Muscle of leg (tissue), 11 donors: Measurements from ENCODE around the gene C16orf86. TPM values are rescaled to one million over a fixed set of nuclear protein-coding genes. Genes with fewer than 3 reads are reported as not detected.

ENCODE experiments used
- DNase-seq: peaks from one replicate; pipeline ENCODE4 v3.0.0; 2013
- H3K27ac ChIP-seq: one replicate; pipeline ENCODE4 v1.5.1; 2013; ENCODE audit warnings: mild to moderate bottlenecking, low read length, control low read depth
- H3K27me3 ChIP-seq: one replicate; pipeline ENCODE4 v1.6.1; 2013; ENCODE audit warnings: low read length; ENCODE audit not compliant: control insufficient read depth, insufficient read depth
- H3K36me3 ChIP-seq: one replicate; pipeline ENCODE4 v1.6.1; 2013; ENCODE audit warnings: low read length; ENCODE audit not compliant: control insufficient read depth, insufficient read depth
- H3K4me1 ChIP-seq: one replicate; pipeline ENCODE4 v1.6.1; 2013; ENCODE audit warnings: low read length; ENCODE audit not compliant: control insufficient read depth, insufficient read depth
- H3K4me3 ChIP-seq: one replicate; pipeline ENCODE4 v1.5.1; 2013; ENCODE audit warnings: low read length, control low read depth
- H3K9me3 ChIP-seq: replicated peaks from 2 replicates; pipeline ENCODE4 v1.6.1; 2013; ENCODE audit warnings: low read depth, low read length; ENCODE audit not compliant: control insufficient read depth
- WGBS: methylation state at CpG from one replicate; pipeline ENCODE4 v1.1.5; 2013; ENCODE audit warnings: missing lambda C conversion rate; ENCODE audit not compliant: insufficient coverage; 5-methylcytosine and 5-hydroxymethylcytosine counted together
- polyA plus RNA-seq, 8 donors: library from polyadenylated mRNA; unstranded; fragments of 120-200 nt; gene quantifications; one replicate each; pipeline versions ENCODE4 v1.2.1 to v1.2.3, GENCODE V29; 2013; ENCODE audit warnings: inconsistent platforms in 1 of 8, low replicate concordance in 1 of 8; ENCODE audit not compliant: insufficient read length in 8 of 8, insufficient read depth in 1 of 8
- total RNA-seq: library from RNA; stranded (reverse); fragments of 120-200 nt; gene quantifications from one replicate; pipeline ENCODE4 v1.2.4, GENCODE V29; 2013

Gene C16orf86
- total and polyA plus RNA-seq, 9 donors, result 2.1 to 4.3 (median 2.6) TPM

- H3K4me3 ChIP-seq, result no peak overlapping the region
- peaks cover 3% of the 10 kb centered on the region for H3K9me3 ChIP-seq
- H3K27ac ChIP-seq, result no peak overlapping the region
- DNase-seq, result no peak
- H3K27me3 ChIP-seq, result no peaks in the 10 kb centered on the region
- 43% methylated on average over 1 of the region's 2 CpGs for WGBS
- H3K4me1 ChIP-seq, result no peaks in the 10 kb centered on the region
- H3K36me3 ChIP-seq, result peaks cover 8% of the 10 kb centered on the region
Observed at GRCh38 chr16:67694611-67695010, 28.0 kb downstream of the C16orf86 start.

DNA sequence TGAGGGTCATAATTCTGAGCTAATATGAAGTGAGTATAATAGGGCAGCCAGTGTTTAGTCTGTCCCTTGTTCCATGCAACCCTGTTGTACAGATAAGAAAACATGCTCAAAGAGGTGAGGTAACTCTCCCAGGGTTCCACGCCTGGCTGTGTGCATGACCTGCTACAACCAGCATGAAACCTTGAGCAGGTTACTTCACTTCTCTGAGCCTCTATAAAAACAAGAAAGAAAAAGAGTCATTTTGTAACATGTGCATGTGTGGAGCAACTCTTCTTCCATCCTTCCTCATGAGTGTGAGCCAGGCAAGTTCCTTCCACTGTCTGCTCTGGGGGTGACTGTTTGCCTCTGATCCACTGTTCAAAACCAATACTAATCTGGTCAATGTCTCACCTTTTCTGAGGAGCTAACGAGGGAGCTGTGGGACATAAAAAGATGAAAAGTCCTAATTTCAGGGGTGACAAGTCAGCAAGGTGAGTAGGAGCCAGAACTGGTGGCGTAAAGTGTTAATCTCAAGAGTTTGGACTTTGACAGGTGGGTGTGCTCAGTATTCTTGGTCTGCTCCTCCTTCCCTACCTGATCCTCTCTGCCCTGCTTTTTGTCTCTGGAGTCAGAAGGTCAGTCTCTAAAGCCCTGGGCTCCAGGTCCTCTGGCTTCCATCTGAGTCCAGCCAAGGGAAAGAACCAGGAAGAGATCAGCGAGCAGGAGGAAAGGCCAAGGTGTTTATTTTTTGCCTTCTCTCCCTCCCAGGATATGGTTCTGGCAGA, 31.0 kb downstream of the C16orf86 start:
- Histone ChIP-seq H3K9me3 (peaks cover 3% of the 10 kb centered on the region), H3K27ac (no peak overlapping the region), H3K4me1 (no peaks in the 10 kb centered on the region), H3K27me3 (no peaks in the 10 kb centered on the region), H3K36me3 (peaks cover 8% of the 10 kb centered on the region), H3K4me3 (no peak overlapping the region)
- DNase-seq, result no peak
- WGBS, result 100% methylated on average over 1 of the region's 4 CpGs

DNA sequence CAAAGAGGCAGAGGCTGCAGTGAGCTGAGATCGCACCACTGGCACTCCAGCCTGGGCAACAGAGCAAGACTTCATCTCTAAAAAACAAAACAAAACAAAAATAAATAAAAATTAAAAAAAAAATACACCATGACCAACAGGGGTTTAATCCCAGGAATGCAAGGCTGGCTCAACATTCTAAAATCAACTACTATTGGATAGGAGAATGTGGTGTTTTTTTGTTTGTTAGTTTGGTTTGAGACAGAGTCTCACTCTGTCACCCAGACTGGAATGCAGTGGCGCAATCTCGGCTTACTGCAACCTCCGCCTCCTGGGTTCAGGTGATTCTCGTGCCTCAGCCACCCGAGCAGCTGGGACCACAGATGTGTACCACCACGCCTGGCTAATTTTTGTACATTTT, 32.7 kb downstream of the C16orf86 start:
- peaks cover 3% of the 10 kb centered on the region for H3K9me3 ChIP-seq
- H3K36me3 ChIP-seq, result peaks cover 8% of the 10 kb centered on the region
- WGBS, result 100% methylated on average over 3 of the region's 7 CpGs
- no peaks in the 10 kb centered on the region for H3K27me3 ChIP-seq
- H3K27ac ChIP-seq, result no peak overlapping the region
- H3K4me1 ChIP-seq, result no peaks in the 10 kb centered on the region
- no peak for DNase-seq
- H3K4me3 ChIP-seq, result no peak overlapping the region

DNA sequence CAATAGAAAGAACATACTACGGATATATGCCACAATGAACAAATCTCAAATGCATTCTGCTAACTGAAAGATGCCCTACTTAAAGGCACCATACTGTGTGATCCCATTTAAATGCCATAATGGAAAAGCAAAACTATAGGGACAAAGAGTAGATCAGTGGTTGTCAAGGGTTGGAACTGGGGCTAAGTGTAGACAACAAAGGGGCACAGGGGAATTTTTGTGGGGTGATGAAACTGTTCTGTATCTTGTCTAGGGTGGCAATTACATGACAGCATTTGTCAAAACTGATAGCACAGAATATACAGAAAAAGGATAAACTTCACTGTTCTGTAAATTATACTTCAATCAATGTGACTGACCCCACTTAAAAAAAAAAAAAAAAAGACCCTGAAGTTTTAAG, 34.8 kb downstream of the C16orf86 start:
- DNase-seq, result no peak
- no peak overlapping the region for H3K27ac ChIP-seq
- no CpG with 5 or more reads among the region's 1 CpG for WGBS
- H3K36me3 ChIP-seq, result peaks cover 13% of the 10 kb centered on the region
- peaks cover 3% of the 10 kb centered on the region for H3K9me3 ChIP-seq
- H3K4me1 ChIP-seq, result no peaks in the 10 kb centered on the region
- H3K27me3 ChIP-seq, result no peaks in the 10 kb centered on the region
- H3K4me3 ChIP-seq, result no peak overlapping the region

GRCh38 chr16:67702130-67702529, 35.5 kb downstream of the C16orf86 start:
- H3K9me3 ChIP-seq, result peaks cover 3% of the 10 kb centered on the region
- H3K4me1 ChIP-seq, result no peaks in the 10 kb centered on the region
- peaks cover 13% of the 10 kb centered on the region for H3K36me3 ChIP-seq
- no peak overlapping the region for H3K27ac ChIP-seq
- H3K4me3 ChIP-seq, result no peak overlapping the region
- H3K27me3 ChIP-seq, result no peaks in the 10 kb centered on the region
- no peak for DNase-seq
- 100% methylated on average over 1 of the region's 4 CpGs for WGBS

GRCh38 chr16:67703626-67704025, 37.0 kb downstream of the C16orf86 start:
- DNase-seq, result no peak
- H3K27me3 ChIP-seq, result no peaks in the 10 kb centered on the region
- H3K36me3 ChIP-seq, result peaks cover 5% of the 10 kb centered on the region
- no CpG with 5 or more reads among the region's 2 CpGs for WGBS
- H3K27ac ChIP-seq, result no peak overlapping the region
- no peaks in the 10 kb centered on the region for H3K4me1 ChIP-seq
- H3K4me3 ChIP-seq, result no peak overlapping the region
- peaks cover 3% of the 10 kb centered on the region for H3K9me3 ChIP-seq

GRCh38 chr16:67704110-67704509, 37.5 kb downstream of the C16orf86 start:
- Histone ChIP-seq H3K9me3 (peaks cover under 1% of the 10 kb centered on the region), H3K27ac (no peak overlapping the region), H3K4me1 (no peaks in the 10 kb centered on the region), H3K27me3 (no peaks in the 10 kb centered on the region), H3K4me3 (no peak overlapping the region), H3K36me3 (peaks cover 5% of the 10 kb centered on the region)
- DNase-seq, result no peak
- WGBS, result no CpG with 5 or more reads among the region's 5 CpGs

- peaks cover 5% of the 10 kb centered on the region for H3K36me3 ChIP-seq
- WGBS, result no CpG with 5 or more reads among the region's 4 CpGs
- no peak overlapping the region for H3K4me3 ChIP-seq
- H3K4me1 ChIP-seq, result no peaks in the 10 kb centered on the region
- no peaks in the 10 kb centered on the region for H3K9me3 ChIP-seq
- no peaks in the 10 kb centered on the region for H3K27me3 ChIP-seq
- H3K27ac ChIP-seq, result no peak overlapping the region
- no peak for DNase-seq
Observed at GRCh38 chr16:67707210-67707609, 40.6 kb downstream of the C16orf86 start.

DNA sequence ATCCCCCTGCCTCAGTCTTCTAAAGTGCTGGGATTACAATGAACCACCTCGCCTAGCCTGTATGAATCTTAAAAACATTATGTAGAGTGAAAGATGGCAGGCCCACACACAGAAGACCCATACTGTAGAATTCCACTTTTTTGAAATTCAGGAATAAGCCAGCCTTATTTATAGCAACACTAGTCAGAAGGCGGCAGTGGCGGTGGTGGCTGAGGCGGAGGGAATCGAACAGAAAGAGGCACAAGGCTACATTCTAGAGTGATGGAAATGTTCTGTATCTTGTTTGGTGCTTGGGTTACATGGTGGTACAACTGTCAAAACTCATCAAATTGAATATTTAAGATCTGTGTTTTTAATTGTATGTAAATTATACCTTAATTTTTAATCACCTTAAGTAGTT, 41.2 kb downstream of the C16orf86 start:
- H3K9me3 ChIP-seq, result no peaks in the 10 kb centered on the region
- peaks cover 5% of the 10 kb centered on the region for H3K36me3 ChIP-seq
- H3K27ac ChIP-seq, result no peak overlapping the region
- H3K4me1 ChIP-seq, result no peaks in the 10 kb centered on the region
- H3K4me3 ChIP-seq, result no peak overlapping the region
- no peaks in the 10 kb centered on the region for H3K27me3 ChIP-seq
- DNase-seq, result no peak
- no CpG with 5 or more reads among the region's 5 CpGs for WGBS

DNA sequence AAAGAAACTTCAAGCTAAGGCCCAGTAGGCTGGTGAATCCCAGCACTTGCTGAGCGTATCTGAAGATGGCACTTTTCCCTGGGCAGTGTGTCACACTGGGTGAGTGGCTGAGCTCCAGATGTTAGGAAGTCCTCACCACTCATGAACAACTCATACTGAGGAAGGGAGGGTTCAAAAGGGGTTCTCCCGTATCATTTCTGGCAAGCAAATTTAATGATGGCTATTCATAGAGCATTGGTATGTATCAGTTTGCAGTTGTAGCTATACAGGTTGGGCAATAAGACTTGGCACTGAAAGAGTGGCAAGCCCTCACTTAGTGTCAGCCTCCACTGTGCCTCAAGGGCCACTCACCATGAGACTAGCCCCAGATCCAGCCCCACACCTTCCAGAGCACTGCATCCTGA, 41.8 kb downstream of the C16orf86 start:
- DNase-seq, result no peak
- Histone ChIP-seq H3K36me3 (peaks cover 7% of the 10 kb centered on the region), H3K27ac (no peak overlapping the region), H3K4me3 (no peak overlapping the region), H3K4me1 (no peaks in the 10 kb centered on the region), H3K27me3 (no peaks in the 10 kb centered on the region), H3K9me3 (no peaks in the 10 kb centered on the region)
- WGBS, result no CpG with 5 or more reads among the region's 2 CpGs

DNA sequence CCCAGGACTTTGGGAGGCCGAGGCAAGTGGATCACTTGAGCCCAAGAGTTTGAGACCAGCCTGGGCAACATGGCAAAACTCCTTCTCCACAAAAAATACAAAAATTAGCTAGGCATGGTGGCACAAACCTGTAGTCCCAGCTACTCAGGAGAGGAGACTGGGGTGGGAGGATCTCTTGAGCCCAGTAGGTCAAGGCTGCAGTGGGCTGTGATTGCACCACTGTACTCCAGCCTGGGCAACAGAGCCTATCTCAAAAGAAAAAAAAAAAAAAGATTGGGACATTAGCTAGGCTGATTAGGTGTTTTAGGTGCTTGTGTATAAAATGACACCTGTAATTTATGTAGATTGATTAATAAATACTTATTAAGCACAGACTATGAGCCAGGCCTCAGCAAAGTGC, 42.4 kb downstream of the C16orf86 start:
- no CpG with 5 or more reads among the region's 1 CpG for WGBS
- Histone ChIP-seq H3K27ac (no peak overlapping the region), H3K4me3 (no peak overlapping the region), H3K9me3 (no peaks in the 10 kb centered on the region), H3K4me1 (no peaks in the 10 kb centered on the region), H3K36me3 (peaks cover 12% of the 10 kb centered on the region), H3K27me3 (no peaks in the 10 kb centered on the region)
- DNase-seq, result no peak
